Skeletal muscle satellite cell (primary cell): ENCODE data around the gene RPP21.
"Not testable (repeated sequence)": the region's sequence is repeated elsewhere in the genome, so short reads cannot be mapped to it uniquely, and the experiment has no call there.

ENCODE experiments used
- H3K27me3 ChIP-seq: 2 replicates; pipeline ENCODE4 v1.7.0; 2013; ENCODE audit warnings: low read length; ENCODE audit not compliant: control insufficient read depth, insufficient read depth
- H3K36me3 ChIP-seq: 2 replicates; pipeline ENCODE4 v1.7.0; 2013; ENCODE audit warnings: mild to moderate bottlenecking, control low read depth, low read length; ENCODE audit not compliant: insufficient read depth
- H3K4me1 ChIP-seq: 2 replicates; pipeline ENCODE4 v1.7.0; 2013; ENCODE audit warnings: low read length; ENCODE audit not compliant: control insufficient read depth, insufficient read depth
- H3K4me2 ChIP-seq: 2 replicates; pipeline ENCODE4 v1.7.0; 2013; ENCODE audit warnings: mild to moderate bottlenecking, low read length
- H3K4me3 ChIP-seq: 2 replicates; pipeline ENCODE4 v1.7.0; 2013; ENCODE audit warnings: low read length
- H3K9ac ChIP-seq: 2 replicates; pipeline ENCODE4 v1.7.0; 2013; ENCODE audit warnings: mild to moderate bottlenecking, low read depth, low read length, moderate library complexity
- H3K9me3 ChIP-seq: replicated peaks from 2 replicates; pipeline ENCODE4 v1.7.0; 2013; ENCODE audit warnings: mild to moderate bottlenecking, control low read depth, low read length

Gene RPP21

GRCh38 chr6:30356536-30356935 lies 11.6 kb downstream of the RPP21 start:
- Histone ChIP-seq H3K27me3 (peaks cover 62% of the 10 kb centered on the region), H3K9me3 (no peaks in the 10 kb centered on the region), H3K4me3 (no peak overlapping the region), H3K36me3 (no peaks in the 10 kb centered on the region), H3K4me1 (no peaks in the 10 kb centered on the region), H3K9ac (no peak overlapping the region), H3K4me2 (no peak overlapping the region)

- Histone ChIP-seq H3K27me3 (peaks cover 70% of the 10 kb centered on the region), H3K9me3 (no peaks in the 10 kb centered on the region), H3K9ac (no peak overlapping the region), H3K4me1 (no peaks in the 10 kb centered on the region), H3K4me2 (peak overlapping the region; percentile 74), H3K36me3 (no peaks in the 10 kb centered on the region), H3K4me3 (peak overlapping the region; percentile 64)
Observed at GRCh38 chr6:30357678-30358540, 13.0 kb downstream of the RPP21 start.

DNA sequence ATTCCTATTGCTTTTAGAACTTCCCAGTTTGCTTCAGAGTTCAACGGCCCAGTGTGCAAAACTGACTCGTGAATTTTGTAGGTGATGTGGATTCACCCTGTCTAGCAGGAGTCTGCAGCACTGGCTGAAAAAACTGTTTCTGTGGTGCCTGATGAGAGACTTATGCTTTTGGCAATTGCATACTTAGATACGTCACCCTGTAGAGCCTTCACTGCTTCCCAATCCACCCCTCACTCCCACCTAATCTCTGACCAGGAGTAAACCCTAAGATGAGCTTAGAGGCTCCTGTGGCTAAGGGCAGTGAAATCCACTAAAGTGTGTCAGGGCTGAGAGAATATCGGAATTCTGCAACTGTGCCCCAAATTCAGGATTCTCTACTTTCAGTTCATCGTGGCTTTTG lies 14.3 kb downstream of the RPP21 start:
- H3K27me3 ChIP-seq: peaks cover 78% of the 10 kb centered on the region

GRCh38 chr6:30360139-30360538 lies 15.2 kb downstream of the RPP21 start:
- Histone ChIP-seq H3K4me2 (no peak overlapping the region), H3K4me3 (no peak overlapping the region), H3K9me3 (no peaks in the 10 kb centered on the region), H3K27me3 (peaks cover 80% of the 10 kb centered on the region), H3K9ac (no peak overlapping the region), H3K4me1 (no peaks in the 10 kb centered on the region), H3K36me3 (no peaks in the 10 kb centered on the region)

More for the DNA sequence above, 14.3 kb downstream of the RPP21 start:
- Histone ChIP-seq H3K4me2 (no peak overlapping the region), H3K9ac (no peak overlapping the region), H3K9me3 (no peaks in the 10 kb centered on the region), H3K36me3 (no peaks in the 10 kb centered on the region), H3K4me3 (no peak overlapping the region), H3K4me1 (no peaks in the 10 kb centered on the region)

- Histone ChIP-seq H3K9me3 (no peaks in the 10 kb centered on the region), H3K36me3 (no peaks in the 10 kb centered on the region), H3K9ac (no peak overlapping the region), H3K27me3 (peaks cover 89% of the 10 kb centered on the region), H3K4me3 (no peak overlapping the region), H3K4me1 (no peaks in the 10 kb centered on the region), H3K4me2 (no peak overlapping the region)
Observed at GRCh38 chr6:30361661-30362060, 16.7 kb downstream of the RPP21 start.

DNA sequence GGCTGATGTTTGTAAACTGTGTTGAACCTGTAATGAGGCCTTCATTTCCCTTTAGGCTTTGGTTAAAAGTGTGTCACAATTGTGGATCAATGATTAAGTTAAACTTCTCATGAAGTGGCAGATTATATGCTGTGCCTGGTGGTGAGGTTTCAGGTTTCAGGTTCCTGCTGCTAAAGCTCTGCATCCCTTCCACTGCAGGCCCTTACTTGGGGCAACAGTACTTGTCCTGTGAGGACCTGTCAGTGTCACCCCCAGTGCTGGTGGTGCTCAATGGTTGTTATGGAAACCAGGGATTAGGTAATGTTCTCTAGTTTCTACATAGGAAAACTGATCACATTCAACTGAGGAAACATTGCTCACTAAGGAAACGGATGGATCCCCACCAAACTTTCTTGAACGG lies 18.5 kb downstream of the RPP21 start:
- Histone ChIP-seq H3K9me3 (no peaks in the 10 kb centered on the region), H3K4me3 (no peak overlapping the region), H3K4me1 (no peaks in the 10 kb centered on the region), H3K4me2 (no peak overlapping the region), H3K9ac (no peak overlapping the region), H3K36me3 (no peaks in the 10 kb centered on the region), H3K27me3 (peaks cover 90% of the 10 kb centered on the region)

DNA sequence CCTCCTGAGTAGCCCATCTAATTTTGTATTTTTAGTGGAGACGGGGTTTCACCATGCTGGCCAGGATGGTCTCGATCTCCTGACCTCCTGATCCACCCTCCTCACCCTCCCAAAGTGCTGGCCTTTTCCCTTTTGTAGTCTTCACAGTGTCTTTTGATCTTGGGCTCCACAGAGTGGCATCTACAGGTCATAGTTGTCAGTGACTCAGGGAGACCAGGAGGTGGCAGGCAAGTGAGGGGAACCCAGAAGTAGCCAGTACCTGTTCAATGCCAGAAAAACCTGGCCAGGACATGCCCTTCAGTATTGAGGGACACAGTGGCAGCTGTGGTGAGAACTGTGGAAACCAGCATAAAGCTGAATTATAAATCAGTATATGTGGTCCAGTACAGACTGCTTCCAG lies 19.6 kb downstream of the RPP21 start:
- no peaks in the 10 kb centered on the region for H3K9me3 ChIP-seq
- no peaks in the 10 kb centered on the region for H3K36me3 ChIP-seq
- peaks cover 83% of the 10 kb centered on the region for H3K27me3 ChIP-seq
- no peak overlapping the region for H3K4me2 ChIP-seq
- H3K4me3 ChIP-seq: no peak overlapping the region
- no peak overlapping the region for H3K9ac ChIP-seq
- no peaks in the 10 kb centered on the region for H3K4me1 ChIP-seq

DNA sequence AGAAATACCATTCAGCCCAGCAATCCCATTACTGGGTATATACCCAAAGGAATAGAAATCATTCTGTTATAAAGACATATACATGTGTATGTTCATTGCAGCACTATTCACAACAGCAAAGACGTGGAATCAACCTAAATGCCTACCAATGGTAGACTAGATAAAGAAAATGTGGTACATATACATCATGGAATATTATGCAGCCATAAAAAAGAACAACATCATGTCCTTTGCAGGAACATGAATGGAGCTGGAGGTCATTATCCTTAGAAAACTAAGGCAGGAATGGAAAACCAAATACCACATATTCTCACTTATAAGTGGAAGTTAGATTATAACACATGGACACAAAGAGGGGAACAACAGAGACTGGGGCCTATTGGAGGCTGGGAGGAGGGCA lies 24.3 kb downstream of the RPP21 start:
- H3K9ac ChIP-seq, H3K9me3 ChIP-seq, H3K36me3 ChIP-seq, H3K4me1 ChIP-seq, H3K4me2 ChIP-seq, H3K4me3 ChIP-seq: not testable (repeated sequence)
- H3K27me3 ChIP-seq: peaks cover 70% of the 10 kb centered on the region

GRCh38 chr6:30378290-30378937 lies 33.5 kb downstream of the RPP21 start:
- Histone ChIP-seq H3K9me3 (no peaks in the 10 kb centered on the region), H3K4me1 (no peaks in the 10 kb centered on the region), H3K36me3 (no peaks in the 10 kb centered on the region), H3K27me3 (peaks cover 70% of the 10 kb centered on the region), H3K4me3 (no peak overlapping the region), H3K4me2 (no peak overlapping the region), H3K9ac (no peak overlapping the region)

GRCh38 chr6:30380464-30380863 lies 35.5 kb downstream of the RPP21 start:
- Histone ChIP-seq H3K27me3 (peaks cover 70% of the 10 kb centered on the region), H3K36me3 (no peaks in the 10 kb centered on the region), H3K9me3 (no peaks in the 10 kb centered on the region), H3K4me3 (no peak overlapping the region), H3K4me2 (no peak overlapping the region), H3K9ac (no peak overlapping the region), H3K4me1 (no peaks in the 10 kb centered on the region)

DNA sequence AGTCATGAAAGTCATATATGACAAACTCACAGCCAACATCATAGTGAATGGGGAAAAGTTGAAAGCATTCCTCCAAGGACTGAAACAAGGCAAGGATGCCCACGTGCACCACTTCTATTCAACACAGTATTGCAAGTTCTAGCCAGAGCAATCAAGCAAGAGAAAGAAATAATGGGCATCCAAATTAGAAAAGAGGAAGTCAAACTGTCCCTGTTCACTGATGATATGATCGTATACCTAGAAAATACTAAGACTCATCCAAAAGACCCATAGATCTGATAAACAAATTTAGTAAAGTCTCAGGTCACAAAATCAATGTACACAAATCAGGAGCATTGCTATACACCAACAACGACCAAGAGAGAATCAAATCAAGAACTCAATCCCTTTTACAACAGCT lies 41.2 kb downstream of the RPP21 start:
- peaks cover 57% of the 10 kb centered on the region for H3K27me3 ChIP-seq
- no peak overlapping the region for H3K4me3 ChIP-seq
- H3K36me3 ChIP-seq: no peaks in the 10 kb centered on the region
- H3K9me3 ChIP-seq: no peaks in the 10 kb centered on the region
- no peak overlapping the region for H3K9ac ChIP-seq
- no peaks in the 10 kb centered on the region for H3K4me1 ChIP-seq
- no peak overlapping the region for H3K4me2 ChIP-seq

- Histone ChIP-seq H3K36me3 (no peaks in the 10 kb centered on the region), H3K9ac (no peak overlapping the region), H3K27me3 (peaks cover 71% of the 10 kb centered on the region), H3K9me3 (no peaks in the 10 kb centered on the region), H3K4me2 (no peak overlapping the region), H3K4me3 (no peak overlapping the region), H3K4me1 (no peaks in the 10 kb centered on the region)
Observed at GRCh38 chr6:30391240-30391639, 46.3 kb downstream of the RPP21 start.
